Activated T-cell treated with anti-CD3 and anti-CD28 coated beads for 48 hours (primary cell): ENCODE results near the gene PPP1R37.

Experiments used
- DNase-seq: peaks from one replicate; pipeline ENCODE4 v3.0.0-alpha.2; 2020; ENCODE audit warnings: low read depth

Gene PPP1R37

DNA sequence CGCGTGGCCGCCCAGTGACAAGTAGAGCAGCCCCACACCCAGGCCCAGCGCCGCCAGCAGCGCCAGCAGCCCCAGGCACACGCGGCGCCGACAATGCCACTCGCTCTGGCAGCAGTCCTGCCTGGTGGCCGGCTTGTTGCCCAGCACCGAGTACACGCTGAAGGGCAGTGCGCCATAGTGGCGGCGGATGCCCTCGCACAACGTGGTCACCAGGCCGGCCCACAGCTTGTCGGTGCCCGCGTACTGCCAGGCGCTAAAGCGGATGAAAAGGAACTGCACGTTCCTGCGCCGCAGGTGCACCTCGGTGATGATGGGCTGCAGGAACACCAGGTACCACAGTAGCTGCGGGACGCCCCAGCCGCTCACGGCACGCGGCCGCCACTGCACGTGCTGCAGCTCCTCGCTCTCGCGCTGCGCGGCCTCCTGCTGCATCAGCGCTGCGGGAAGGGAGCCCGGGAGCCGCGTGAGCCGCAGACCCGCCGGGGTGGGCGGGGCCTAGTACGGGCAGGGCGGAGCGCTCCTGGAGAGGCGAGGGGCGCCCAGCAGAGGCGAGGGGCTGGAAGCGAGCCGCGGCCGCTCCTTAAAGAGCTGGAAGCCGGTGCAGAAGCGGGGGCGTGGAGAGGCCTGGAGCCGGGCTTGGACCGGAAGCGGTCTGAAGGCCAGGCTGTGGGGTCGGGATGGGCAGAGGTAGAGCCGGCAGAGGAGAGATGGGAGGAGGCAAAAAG is 60.5 kb downstream of the PPP1R37 start:
- DNase-seq = peak; percentile 34

- DNase-seq = no peak
Measured at GRCh38 chr19:45154064-45154827, 61.3 kb downstream of the PPP1R37 start.

- no peak for DNase-seq
Measured at GRCh38 chr19:45156011-45156630, 63.1 kb downstream of the PPP1R37 start.

GRCh38 chr19:45156751-45157150 is 63.8 kb downstream of the PPP1R37 start:
- DNase-seq = no peak

GRCh38 chr19:45158503-45159209 is 65.7 kb downstream of the PPP1R37 start:
- DNase-seq = no peak

- DNase-seq = no peak
Measured at GRCh38 chr19:45159210-45159970, 66.4 kb downstream of the PPP1R37 start.

DNA sequence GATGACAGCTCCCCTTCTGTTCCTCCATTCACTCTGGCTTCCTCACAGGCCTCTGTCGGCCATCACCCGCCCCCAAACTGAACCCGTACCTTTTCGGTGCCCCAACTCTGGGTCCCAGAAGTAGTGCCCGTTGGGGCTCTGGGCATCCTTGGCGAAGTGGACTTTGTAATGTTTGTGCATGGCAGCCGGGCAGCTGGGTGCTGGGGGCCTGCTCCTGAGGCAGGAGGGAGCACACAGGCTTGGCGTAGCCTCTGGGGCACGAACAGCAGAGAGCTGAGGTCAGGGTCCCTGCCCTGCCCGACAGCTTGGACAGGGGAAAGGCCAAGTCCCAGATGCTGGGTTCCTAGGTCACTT is 67.0 kb downstream of the PPP1R37 start:
- DNase-seq = no peak

DNA sequence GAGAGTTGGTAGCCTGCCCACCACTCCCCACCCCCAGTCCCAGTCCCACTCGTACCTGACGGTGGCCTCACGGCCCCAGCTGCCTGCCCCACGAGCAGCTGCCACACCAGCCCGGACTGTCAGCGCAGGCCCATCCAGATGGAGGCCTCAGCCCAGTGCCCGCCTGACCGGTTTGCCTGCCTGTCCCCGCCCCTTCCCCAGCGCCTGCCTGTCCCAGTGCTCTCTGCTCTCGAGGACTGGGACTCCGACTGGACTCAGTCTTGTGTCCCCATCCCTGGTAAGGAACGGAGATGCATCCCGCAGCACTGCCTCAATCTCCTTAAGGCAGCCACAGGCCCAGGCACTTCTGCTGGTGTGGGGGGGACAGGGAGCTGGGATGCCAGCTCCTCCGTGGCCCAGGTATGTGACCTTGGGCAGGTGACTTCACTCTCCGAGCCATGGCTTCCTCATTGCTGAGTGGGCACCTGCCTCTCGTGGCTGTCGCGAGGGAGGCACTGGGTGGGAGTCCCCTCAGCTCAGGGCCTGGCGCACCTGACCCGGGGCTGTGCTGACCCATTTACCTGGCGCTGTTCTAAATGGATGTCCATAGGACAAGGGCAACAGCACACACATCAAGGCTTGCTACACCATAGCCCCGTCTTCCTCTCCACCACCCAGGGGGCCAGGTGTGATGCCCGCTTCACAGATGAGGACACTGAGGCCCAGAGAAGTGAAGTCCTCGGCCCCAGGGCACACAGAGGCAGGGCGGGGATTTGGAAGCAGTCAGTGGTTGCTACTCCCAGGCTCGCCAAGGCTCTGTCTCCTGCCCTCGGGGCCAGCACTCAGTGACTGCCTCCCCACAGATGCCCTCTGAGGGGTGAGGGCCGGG is 68.1 kb downstream of the PPP1R37 start, which contains the start of gene NKPD1:
TSS of gene NKPD1 (minus strand) at position 113 of the 868 bp plus-strand sequence. CDS start 832 bp downstream, outside the sequence.
- DNase-seq = no peak

GRCh38 chr19:45161738-45162607 is 69.0 kb downstream of the PPP1R37 start:
- DNase-seq = no peak

GRCh38 chr19:45162608-45163143 is 69.7 kb downstream of the PPP1R37 start:
- DNase-seq = no peak

DNA sequence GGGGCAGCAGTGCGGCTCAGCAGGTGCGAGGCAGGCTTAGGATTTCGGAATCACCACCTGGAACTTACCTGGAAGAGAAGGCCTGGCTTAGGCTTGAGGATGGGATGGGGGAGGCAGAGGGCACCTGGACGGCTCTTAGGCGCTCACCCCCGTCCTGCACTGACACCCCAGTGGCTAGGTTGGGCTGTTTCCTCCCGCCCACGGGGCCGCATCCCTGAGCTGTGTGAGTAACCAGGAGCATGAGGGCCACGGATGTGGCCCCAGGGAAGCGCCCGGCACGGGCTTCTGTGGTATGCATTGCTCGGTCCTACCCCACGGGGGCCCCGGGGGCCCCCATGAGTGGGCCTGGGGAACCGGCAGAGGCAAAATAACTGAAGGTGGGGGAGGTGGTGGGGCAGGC is 70.2 kb downstream of the PPP1R37 start:
- DNase-seq = no peak

DNA sequence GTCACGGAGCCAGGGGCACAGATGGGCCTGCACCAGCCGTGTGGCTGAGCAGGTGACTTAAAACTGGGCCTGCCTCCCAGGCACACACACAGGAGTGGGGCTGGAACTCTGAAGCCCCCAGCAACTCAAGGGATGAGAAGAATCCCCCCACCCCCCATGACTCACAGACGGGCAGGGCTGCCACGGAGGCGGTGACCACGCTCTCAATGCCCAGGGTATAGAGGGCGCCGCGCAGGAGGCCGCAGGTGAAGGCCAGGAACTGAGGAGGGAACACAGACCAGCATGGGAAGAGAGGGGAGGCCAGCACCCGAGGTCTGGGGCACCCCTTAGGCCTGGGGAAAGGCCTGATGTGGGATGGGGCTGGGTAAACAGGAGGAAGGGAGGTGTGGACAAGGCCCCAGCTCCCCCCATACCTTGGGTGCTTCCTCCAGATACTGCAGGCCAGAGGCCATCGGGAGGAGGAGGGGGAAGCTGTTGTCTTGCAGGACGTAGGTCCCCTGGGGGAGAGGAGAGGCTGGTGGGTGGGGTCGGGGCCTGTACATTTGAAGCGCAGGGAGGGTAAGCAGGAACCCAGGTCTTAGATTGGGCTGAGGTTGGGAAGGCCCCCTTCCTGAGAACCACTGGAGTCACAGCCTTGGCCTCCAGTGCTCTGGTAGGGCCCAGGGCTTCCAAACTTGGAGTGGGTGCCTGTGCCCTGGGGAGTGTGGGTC is 70.9 kb downstream of the PPP1R37 start:
- no peak for DNase-seq

DNA sequence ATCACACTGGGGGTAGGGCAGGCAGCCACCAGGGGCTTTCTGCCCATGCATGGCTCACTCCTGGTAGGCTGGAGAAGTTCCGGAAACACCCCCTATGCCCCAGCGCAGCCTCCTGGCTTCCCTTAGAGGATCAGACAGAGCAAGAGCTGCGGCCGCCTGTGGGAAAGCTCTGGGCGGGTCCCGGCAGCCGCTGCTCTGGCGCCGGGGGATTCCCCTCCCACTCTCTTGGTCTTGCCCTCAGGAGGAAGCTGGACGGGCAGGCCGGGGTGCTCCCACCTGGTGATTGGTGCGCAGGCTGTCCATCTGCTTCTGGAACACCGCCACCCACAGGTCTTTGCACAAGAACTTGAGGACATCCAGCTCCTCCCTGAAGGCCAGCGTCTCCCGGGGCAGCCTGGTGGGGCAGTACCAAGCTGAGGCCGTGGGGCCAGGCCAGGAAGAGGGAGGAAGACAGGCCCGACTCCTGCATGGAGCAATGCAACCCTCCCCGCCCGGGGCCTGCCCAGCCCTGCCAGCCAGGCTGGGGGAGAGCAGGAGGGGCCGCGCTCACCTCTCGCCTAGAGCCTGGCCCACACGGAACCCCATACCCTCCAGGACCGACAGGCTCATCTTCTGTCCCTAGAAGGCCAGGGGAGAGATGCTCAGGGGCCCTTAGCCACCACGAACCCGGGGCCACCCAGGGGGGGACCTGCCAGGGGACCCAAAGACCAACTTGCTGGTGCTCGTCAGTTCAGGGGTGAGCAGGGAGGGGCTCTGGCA is 71.8 kb downstream of the PPP1R37 start:
- peak; percentile 63 for DNase-seq

- no peak for DNase-seq
Measured at GRCh38 chr19:45166723-45167252, 73.8 kb downstream of the PPP1R37 start.

- no peak for DNase-seq
Measured at GRCh38 chr19:45168767-45169351, 75.9 kb downstream of the PPP1R37 start.

GRCh38 chr19:45169602-45170001 is 76.6 kb downstream of the PPP1R37 start:
- no peak for DNase-seq
